ENCODE data around the gene CDC23.

Gene CDC23

DNA sequence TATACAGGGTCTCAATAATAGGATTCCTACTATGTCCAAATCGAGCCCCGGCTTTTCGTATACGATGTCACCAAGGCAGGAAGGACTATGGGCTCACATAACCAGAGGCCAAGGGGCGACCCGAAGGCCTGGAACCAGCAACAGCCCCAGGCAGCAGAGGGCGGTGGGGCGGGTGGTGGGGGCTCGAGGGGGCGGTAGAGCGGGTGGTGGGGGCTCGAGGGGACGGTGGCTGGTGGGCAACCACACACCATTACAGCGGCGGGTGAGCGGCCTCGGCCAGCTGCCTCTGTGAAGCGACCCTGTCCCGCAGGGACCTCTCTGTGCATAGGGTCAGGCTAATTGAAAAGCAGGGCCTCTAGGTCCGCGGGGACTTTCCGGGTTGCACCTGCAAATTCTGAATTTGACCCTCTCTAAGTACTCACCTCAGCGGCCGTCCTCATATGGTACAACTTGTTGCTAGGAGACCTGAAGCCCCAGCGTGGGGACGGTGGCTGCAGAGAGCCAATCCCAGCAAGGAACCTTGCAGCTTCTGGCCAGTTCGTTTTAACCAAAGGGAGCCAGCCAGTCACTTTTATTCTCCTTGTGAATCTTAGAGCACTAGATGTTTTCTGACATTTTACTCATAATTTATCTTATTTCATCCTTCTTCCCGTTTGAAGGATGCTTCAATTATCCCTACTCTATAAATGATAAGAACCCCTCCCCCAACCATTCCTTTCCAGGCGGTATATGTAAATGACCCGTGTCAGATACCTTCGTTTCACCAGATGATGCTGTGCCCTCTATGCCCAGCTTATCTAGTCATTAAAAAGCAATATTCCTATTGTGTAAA, 74.0 kb downstream of the CDC23 start, which contains the start of gene NME5:
NME5 (minus strand) TSS at position 480 of the 832 bp plus-strand sequence. CDS start 648 bp downstream, outside the sequence.
- DNase-seq = no peak

Measured in NCI-H2171 (cell line).